IPS-18c (cell line): ENCODE measurements around the gene VDAC1.
"Not testable (repeated sequence)": the region's sequence is repeated elsewhere in the genome, so short reads cannot be mapped to it uniquely, and the experiment has no call there.

Experiments used
- H3K4me3 ChIP-seq: 2 replicates; pipeline ENCODE4 v1.7.0; 2013; ENCODE audit warnings: low read depth, mild to moderate bottlenecking, low read length, moderate library complexity; ENCODE audit not compliant: insufficient read depth
- H3K9me3 ChIP-seq: one replicate; pipeline ENCODE4 v1.6.1; 2013; ENCODE audit warnings: mild to moderate bottlenecking, low read length, moderate library complexity; ENCODE audit not compliant: control insufficient read depth, insufficient read depth

VDAC1 gene

GRCh38 chr5:133959643-133960042 is 45.1 kb downstream of the VDAC1 start:
- Histone ChIP-seq H3K4me3 (no peak overlapping the region), H3K9me3 (no peaks in the 10 kb centered on the region)

- Histone ChIP-seq H3K9me3 (no peaks in the 10 kb centered on the region), H3K4me3 (no peak overlapping the region)
Measured at GRCh38 chr5:133957591-133957990, 47.2 kb downstream of the VDAC1 start.

DNA sequence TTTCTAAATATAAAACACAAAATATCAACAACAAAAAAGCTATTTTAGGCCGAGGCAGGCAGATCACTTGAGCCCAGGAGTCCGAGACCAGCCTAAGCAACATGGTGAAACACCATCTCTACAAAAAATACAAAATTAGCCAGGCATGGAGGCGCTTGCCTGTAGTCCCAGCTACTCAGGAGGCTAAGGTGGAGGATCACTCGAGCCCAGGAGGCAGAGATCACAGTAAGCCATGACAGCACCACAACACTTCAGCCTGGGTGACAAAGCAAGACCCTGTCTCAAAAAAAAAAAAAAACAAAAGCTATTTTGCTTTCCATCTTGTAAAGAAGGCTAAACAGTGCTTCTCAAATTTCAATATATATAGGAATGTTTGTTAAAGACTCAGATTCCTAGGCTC is 47.7 kb downstream of the VDAC1 start:
- no peaks in the 10 kb centered on the region for H3K9me3 ChIP-seq

GRCh38 chr5:133956196-133956595 is 48.6 kb downstream of the VDAC1 start:
- H3K9me3 ChIP-seq, H3K4me3 ChIP-seq: not testable (repeated sequence)

More for the DNA sequence above, 47.7 kb downstream of the VDAC1 start:
- H3K4me3 ChIP-seq = no peak overlapping the region

DNA sequence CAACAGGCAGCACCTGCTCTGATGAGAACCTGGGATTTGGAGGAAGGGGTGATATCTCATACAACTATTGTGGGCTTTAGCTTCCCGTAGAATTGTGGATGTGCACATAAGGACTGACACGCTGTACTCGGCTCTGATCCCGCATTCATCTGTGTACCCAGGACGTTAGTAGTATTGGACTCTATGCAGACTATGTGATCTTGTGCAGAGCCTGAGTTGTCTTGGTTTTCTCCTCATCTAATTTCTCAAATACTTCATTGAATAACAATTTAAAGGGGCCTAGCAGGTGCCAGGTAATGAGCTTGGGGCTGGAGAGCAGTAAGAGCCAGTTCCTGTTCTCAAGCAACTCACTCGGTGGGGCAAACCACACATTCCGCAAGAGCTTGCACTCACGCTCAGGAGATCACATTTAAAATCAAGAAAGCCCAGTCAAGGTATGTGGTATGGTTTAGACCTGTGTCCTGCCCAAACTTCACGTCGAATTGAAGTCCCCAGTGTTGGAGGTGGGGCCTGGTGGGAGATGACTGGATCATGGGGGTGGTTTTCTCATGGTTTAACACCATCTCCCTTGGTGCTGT is 51.1 kb downstream of the VDAC1 start:
- no peak overlapping the region for H3K4me3 ChIP-seq

GRCh38 chr5:133952729-133953567 is 51.8 kb downstream of the VDAC1 start:
- Histone ChIP-seq H3K4me3 (no peak overlapping the region), H3K9me3 (no peaks in the 10 kb centered on the region)

More for the DNA sequence above, 51.1 kb downstream of the VDAC1 start:
- no peaks in the 10 kb centered on the region for H3K9me3 ChIP-seq

DNA sequence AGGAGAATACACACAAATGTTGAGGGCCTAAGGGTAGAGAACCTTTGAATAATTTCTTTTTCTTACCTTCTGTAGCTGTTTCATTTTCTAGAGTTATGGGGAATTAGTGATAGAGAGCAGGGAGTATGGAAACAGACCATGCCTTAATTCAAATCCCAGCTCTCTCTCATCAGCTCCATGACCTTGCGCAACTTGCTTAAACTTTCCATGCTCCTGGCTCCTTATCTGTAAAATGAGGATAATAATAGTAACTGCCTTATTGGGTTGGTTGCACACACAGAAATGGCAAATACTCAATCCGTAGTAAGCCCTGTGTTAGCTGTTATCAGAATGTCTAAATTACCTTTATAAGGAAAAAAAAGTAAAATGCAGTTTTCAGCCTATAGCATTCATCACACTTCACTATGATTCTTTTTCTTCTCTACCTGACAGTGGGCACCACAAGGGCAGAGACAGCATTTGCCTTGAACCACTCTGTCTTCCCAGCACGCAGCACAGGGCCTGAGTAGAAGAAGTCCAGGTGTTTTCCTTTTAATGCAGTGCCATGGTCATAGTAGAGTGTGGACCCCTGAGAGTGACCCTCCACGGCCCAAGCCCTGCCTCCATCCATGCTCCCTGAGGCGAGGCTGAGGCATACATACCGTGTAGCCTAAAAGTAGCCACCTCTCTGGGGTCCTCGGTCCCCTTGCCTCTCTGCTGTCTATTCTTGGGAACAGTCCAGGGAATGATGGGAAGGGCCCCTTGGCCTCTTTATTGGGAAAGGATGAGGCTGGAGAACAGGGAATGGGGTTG is 53.8 kb downstream of the VDAC1 start:
- Histone ChIP-seq H3K4me3 (no peak overlapping the region), H3K9me3 (no peaks in the 10 kb centered on the region)

DNA sequence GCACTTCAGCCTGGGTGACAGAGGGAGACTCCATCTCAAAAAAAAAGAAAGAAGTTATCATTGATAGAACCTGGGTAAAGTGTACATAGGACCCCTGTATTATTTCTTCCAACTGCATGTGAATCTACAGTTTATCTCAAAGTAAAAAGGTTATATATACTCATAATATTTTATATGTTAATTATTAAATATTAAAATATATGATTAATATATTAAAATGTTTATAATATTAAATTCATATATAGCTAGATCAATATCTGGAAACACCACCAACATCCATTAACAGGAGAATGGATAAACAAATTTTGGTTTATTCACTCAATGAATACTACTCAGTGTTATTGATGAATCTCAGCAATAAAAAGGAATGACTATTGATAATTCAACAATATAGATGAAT is 56.1 kb downstream of the VDAC1 start:
- Histone ChIP-seq H3K4me3 (no peak overlapping the region), H3K9me3 (no peaks in the 10 kb centered on the region)

DNA sequence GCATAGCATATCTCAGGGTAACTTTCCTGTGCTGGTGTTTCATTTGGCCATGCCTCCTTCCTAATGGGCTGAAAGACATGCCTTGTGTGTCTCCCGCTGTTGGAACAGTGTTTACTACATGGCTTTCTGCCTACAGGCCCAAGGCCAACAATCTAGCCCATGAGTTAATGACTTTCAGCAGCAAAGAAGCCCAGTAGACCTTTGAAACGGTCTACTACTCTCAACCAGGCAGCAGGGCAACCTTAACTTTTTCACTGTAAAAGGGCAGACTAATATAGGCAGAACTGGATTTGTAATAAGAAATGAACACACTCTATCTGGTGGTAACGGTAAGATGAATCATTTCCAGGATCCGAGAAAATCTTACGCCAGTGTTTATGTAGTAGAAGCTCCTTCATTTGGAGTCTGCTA is 57.3 kb downstream of the VDAC1 start:
- H3K4me3 ChIP-seq = no peak overlapping the region
- no peaks in the 10 kb centered on the region for H3K9me3 ChIP-seq

- Histone ChIP-seq H3K9me3 (no peaks in the 10 kb centered on the region), H3K4me3 (no peak overlapping the region)
Measured at GRCh38 chr5:133945568-133945967, 59.2 kb downstream of the VDAC1 start.

DNA sequence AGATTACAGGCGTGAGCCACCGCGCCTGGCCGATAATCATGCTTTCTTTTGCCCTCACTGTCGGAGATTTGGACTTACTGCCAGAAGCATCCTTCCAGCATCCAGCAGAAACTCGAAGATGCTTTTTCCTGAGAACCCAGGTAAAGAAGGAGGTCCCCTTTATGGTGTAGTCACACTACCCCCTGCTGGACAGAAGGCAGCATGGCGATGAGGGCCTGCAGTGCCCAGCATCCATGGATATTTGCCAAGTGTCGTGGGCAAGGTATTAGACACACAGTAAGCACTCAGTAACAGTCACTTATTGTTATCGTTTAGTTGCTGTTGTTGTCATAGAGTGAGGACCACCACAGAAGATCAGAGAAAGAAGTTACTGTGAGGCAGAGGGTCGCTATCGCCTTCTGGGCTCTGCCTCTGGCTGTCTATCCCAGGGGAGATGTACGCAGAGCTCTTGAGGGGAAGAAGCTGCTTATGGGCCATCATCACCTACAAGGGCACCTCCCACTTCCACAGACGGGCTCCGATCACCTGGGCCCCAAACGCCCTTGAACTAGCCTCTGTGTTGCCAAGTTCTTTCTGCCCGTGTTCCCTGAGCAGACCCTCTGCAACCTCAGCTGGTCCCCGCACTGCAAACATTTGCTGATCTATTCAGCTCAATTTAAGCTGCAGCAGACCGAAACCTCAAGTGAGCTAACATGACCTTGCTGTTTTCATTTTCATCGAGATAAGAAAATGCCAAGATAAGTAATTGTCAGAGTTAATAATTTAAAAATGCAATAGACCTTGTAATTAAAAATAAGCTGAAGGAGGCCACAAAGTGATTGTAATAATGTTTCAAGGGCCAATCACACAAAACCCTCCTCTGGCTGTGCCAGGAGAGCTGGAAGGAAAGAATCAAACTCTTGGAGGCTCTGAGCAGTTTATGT is 60.3 kb downstream of the VDAC1 start:
- no peak overlapping the region for H3K4me3 ChIP-seq
- no peaks in the 10 kb centered on the region for H3K9me3 ChIP-seq

- no peak overlapping the region for H3K4me3 ChIP-seq
- H3K9me3 ChIP-seq = no peaks in the 10 kb centered on the region
Measured at GRCh38 chr5:133943475-133943817, 61.3 kb downstream of the VDAC1 start.

GRCh38 chr5:133942614-133943474 is 61.9 kb downstream of the VDAC1 start:
- no peaks in the 10 kb centered on the region for H3K9me3 ChIP-seq
- H3K4me3 ChIP-seq = no peak overlapping the region

GRCh38 chr5:133941456-133942196 is 63.1 kb downstream of the VDAC1 start:
- Histone ChIP-seq H3K9me3 (no peaks in the 10 kb centered on the region), H3K4me3 (no peak overlapping the region)

GRCh38 chr5:133939668-133940067 is 65.1 kb downstream of the VDAC1 start:
- Histone ChIP-seq H3K4me3 (no peak overlapping the region), H3K9me3 (peaks cover 3% of the 10 kb centered on the region)

GRCh38 chr5:133938929-133939328 is 65.8 kb downstream of the VDAC1 start:
- peaks cover 3% of the 10 kb centered on the region for H3K9me3 ChIP-seq

More at GRCh38 chr5:133938929-133939328, 65.8 kb downstream of the VDAC1 start:
- H3K4me3 ChIP-seq = no peak overlapping the region
